Subcutaneous abdominal adipose tissue (tissue), 5 donors: ENCODE measurements around the gene SMIM32.

Source experiments
- H3K27ac ChIP-seq: one replicate; pipeline ENCODE4 v1.7.0; 2013; ENCODE audit warnings: low read depth, mild to moderate bottlenecking, inconsistent platforms, low read length, moderate library complexity
- H3K27me3 ChIP-seq, 5 donors: one replicate each; pipeline ENCODE4 v1.7.0; 2013; ENCODE audit warnings: low read length in 5 of 5, inconsistent platforms in 1 of 5; ENCODE audit not compliant: control insufficient read depth in 5 of 5, insufficient read depth in 4 of 5
- H3K36me3 ChIP-seq, 5 donors: one replicate each; pipeline ENCODE4 v1.7.0; 2013; ENCODE audit warnings: low read length in 5 of 5; ENCODE audit not compliant: control insufficient read depth in 5 of 5, insufficient read depth in 5 of 5
- H3K4me1 ChIP-seq, 5 donors: one replicate each; pipeline ENCODE4 v1.7.0; 2013; ENCODE audit warnings: low read length in 5 of 5, mild to moderate bottlenecking in 3 of 5, moderate library complexity in 1 of 5; ENCODE audit not compliant: control insufficient read depth in 5 of 5, insufficient read depth in 5 of 5
- H3K4me3 ChIP-seq, 5 donors: one replicate each; pipeline ENCODE4 v1.7.0; 2013; ENCODE audit warnings: low read length in 5 of 5, low read depth in 1 of 5
- H3K9ac ChIP-seq, 5 donors: one replicate each; pipeline ENCODE4 v1.7.0; 2013; ENCODE audit warnings: low read length in 5 of 5, mild to moderate bottlenecking in 4 of 5, moderate library complexity in 3 of 5
- H3K9me3 ChIP-seq, 5 donors: one replicate each; pipeline ENCODE4 v1.7.0; 2013; ENCODE audit warnings: low read length in 5 of 5; ENCODE audit not compliant: control insufficient read depth in 5 of 5
- donor health status: healthy.
- donor health status: healthy.
- donor health status: healthy.
- donor health status: healthy.
- donor health status: healthy.

The SMIM32 gene

GRCh38 chr5:136225796-136226195 lies 32.8 kb upstream of the SMIM32 start:
- Histone ChIP-seq H3K27me3 (peaks cover 0 to 21% (median 8%) of the 10 kb centered on the region in 5 donors), H3K27ac (no peak overlapping the region), H3K9ac (no peak overlapping the region), H3K4me3 (no peak overlapping the region), H3K36me3 (no peaks in the 10 kb centered on the region), H3K9me3 (peaks cover 2 to 12% (median 5%) of the 10 kb centered on the region in 5 donors), H3K4me1 (no peaks in the 10 kb centered on the region)

GRCh38 chr5:136222580-136223235 lies 29.7 kb upstream of the SMIM32 start:
- no peaks in the 10 kb centered on the region for H3K4me1 ChIP-seq
- no peak overlapping the region for H3K9ac ChIP-seq
- H3K4me3 ChIP-seq: no peak overlapping the region
- no peak overlapping the region for H3K27ac ChIP-seq
- H3K36me3 ChIP-seq: no peaks in the 10 kb centered on the region
- peaks cover 0 to 12% (median 6%) of the 10 kb centered on the region in 5 donors for H3K27me3 ChIP-seq
- peaks cover 2 to 12% (median 10%) of the 10 kb centered on the region in 5 donors for H3K9me3 ChIP-seq

GRCh38 chr5:136221340-136221739 lies 28.4 kb upstream of the SMIM32 start:
- Histone ChIP-seq H3K4me3 (no peak overlapping the region), H3K9ac (no peak overlapping the region), H3K9me3 (peaks cover 2 to 12% (median 10%) of the 10 kb centered on the region in 5 donors), H3K4me1 (no peaks in the 10 kb centered on the region), H3K27me3 (peaks cover 0 to 12% (median 8%) of the 10 kb centered on the region in 5 donors), H3K36me3 (no peaks in the 10 kb centered on the region), H3K27ac (no peak overlapping the region)

GRCh38 chr5:136216230-136216629 lies 23.3 kb upstream of the SMIM32 start:
- H3K9me3 ChIP-seq: peaks cover 1 to 8% (median 4%) of the 10 kb centered on the region in 5 donors
- H3K4me3 ChIP-seq: no peak overlapping the region
- H3K4me1 ChIP-seq: no peaks in the 10 kb centered on the region
- no peaks in the 10 kb centered on the region for H3K36me3 ChIP-seq
- no peak overlapping the region for H3K9ac ChIP-seq
- no peak overlapping the region for H3K27ac ChIP-seq
- peaks cover 5 to 28% (median 21%) of the 10 kb centered on the region in 5 donors for H3K27me3 ChIP-seq

- Histone ChIP-seq H3K4me1 (no peaks in the 10 kb centered on the region), H3K9ac (no peak overlapping the region), H3K27me3 (peaks cover 5 to 29% (median 21%) of the 10 kb centered on the region in 5 donors), H3K27ac (no peak overlapping the region), H3K9me3 (peaks cover 0 to 6% (median 0%) of the 10 kb centered on the region in 5 donors), H3K36me3 (no peaks in the 10 kb centered on the region), H3K4me3 (no peak overlapping the region)
Measured at GRCh38 chr5:136215812-136216211, 22.9 kb upstream of the SMIM32 start.

GRCh38 chr5:136213919-136214493 lies 21.0 kb upstream of the SMIM32 start:
- peak overlapping the region in 2 of 5 donors; percentile 24 to 32 for H3K4me3 ChIP-seq
- H3K27me3 ChIP-seq: peaks cover 5 to 29% (median 21%) of the 10 kb centered on the region in 5 donors
- H3K4me1 ChIP-seq: no peaks in the 10 kb centered on the region
- H3K9me3 ChIP-seq: no peaks in the 10 kb centered on the region
- H3K9ac ChIP-seq: peak overlapping the region in 1 of 5 donors; percentile 4
- H3K36me3 ChIP-seq: no peaks in the 10 kb centered on the region
- no peak overlapping the region for H3K27ac ChIP-seq

- Histone ChIP-seq H3K4me1 (no peaks in the 10 kb centered on the region), H3K4me3 (no peak overlapping the region), H3K27me3 (peaks cover 5 to 29% (median 21%) of the 10 kb centered on the region in 5 donors), H3K36me3 (no peaks in the 10 kb centered on the region), H3K9ac (no peak overlapping the region), H3K27ac (no peak overlapping the region), H3K9me3 (no peaks in the 10 kb centered on the region)
Measured at GRCh38 chr5:136212252-136212721, 19.3 kb upstream of the SMIM32 start.

- H3K36me3 ChIP-seq: no peaks in the 10 kb centered on the region
- H3K4me1 ChIP-seq: no peaks in the 10 kb centered on the region
- no peak overlapping the region for H3K9ac ChIP-seq
- peaks cover 5 to 29% (median 16%) of the 10 kb centered on the region in 5 donors for H3K27me3 ChIP-seq
- no peak overlapping the region for H3K27ac ChIP-seq
- no peaks in the 10 kb centered on the region for H3K9me3 ChIP-seq
- no peak overlapping the region for H3K4me3 ChIP-seq
Measured at GRCh38 chr5:136211282-136212040, 18.5 kb upstream of the SMIM32 start.

- Histone ChIP-seq H3K27ac (no peak overlapping the region), H3K4me3 (no peak overlapping the region), H3K9ac (no peak overlapping the region), H3K36me3 (no peaks in the 10 kb centered on the region), H3K27me3 (peaks cover 5 to 25% (median 9%) of the 10 kb centered on the region in 5 donors), H3K4me1 (no peaks in the 10 kb centered on the region), H3K9me3 (peaks cover 0 to 6% (median 3%) of the 10 kb centered on the region in 5 donors)
Measured at GRCh38 chr5:136210259-136210658, 17.3 kb upstream of the SMIM32 start.
